SK-N-SH (cell line): ENCODE results near the gene WNT8B. TPM values are rescaled to one million over a fixed set of nuclear protein-coding genes. Genes with fewer than 3 reads are reported as not detected.

Experiments used
- CTCF ChIA-PET: fragments of 300-600, 350-600 bp; formaldehyde crosslinking; extraction: SDS; loops from one replicate; lab custom pipeline; 2021; lab: Yijun Ruan, JAX
- POLR2A ChIA-PET: fragments of 350-600 bp; sonication (Branson Sonifier 250); formaldehyde crosslinking; extraction: SDS; loops from one replicate; lab custom pipeline; 2020; ENCODE audit warnings: antibody characterized with exemption, inconsistent platforms; lab: Yijun Ruan, JAX
- DNase-seq: peaks from one replicate; pipeline ENCODE4 v3.0.0; 2012
- H2AFZ ChIP-seq: fragments of 200-600 bp; sonication (generic); 2 replicates; pipeline ENCODE4 v1.8.1; 2016; ENCODE audit warnings: antibody characterized with exemption, mild to moderate bottlenecking, low read depth
- H3F3A ChIP-seq: fragments of 200-600 bp; sonication (generic); replicated peaks from 2 replicates; pipeline ENCODE3; 2016; ENCODE audit warnings: antibody characterized with exemption, mild to moderate bottlenecking; ENCODE audit not compliant: insufficient read depth
- H3K27ac ChIP-seq, 2 experiments: fragments of 200-500 bp in 1 of 2; fragments of 200-600 bp in 1 of 2; sonication (Bioruptor generic) in 1 of 2; sonication (generic), shearing (Covaris generic) in 1 of 2; 2 replicates each; pipeline versions ENCODE4 v1.5.1 to v1.6.1; 2014 to 2016; ENCODE audit warnings: low read depth in 2 of 2, inconsistent platforms in 1 of 2, low read length in 1 of 2, mild to moderate bottlenecking in 1 of 2, mixed read lengths in 1 of 2
- H3K27me3 ChIP-seq: fragments of 200-600 bp; sonication (generic), shearing (Covaris generic); 2 replicates; pipeline ENCODE4 v1.6.1; 2016; ENCODE audit warnings: mixed run types; ENCODE audit not compliant: insufficient read depth
- H3K36me3 ChIP-seq, 2 experiments: fragments of 200-500 bp in 1 of 2; fragments of 200-600 bp in 1 of 2; sonication (Bioruptor generic) in 1 of 2; sonication (generic) in 1 of 2; replicated peaks in 1 of 2; 2 replicates each; pipeline versions ENCODE3 to v1.5.1; 2014 to 2016; ENCODE audit warnings: low read length in 1 of 2, mild to moderate bottlenecking in 1 of 2; ENCODE audit not compliant: insufficient read depth in 2 of 2, control insufficient read depth in 1 of 2
- H3K4me1 ChIP-seq, 2 experiments: fragments of 200-500 bp in 1 of 2; fragments of 200-600 bp in 1 of 2; sonication (Bioruptor generic) in 1 of 2; sonication (generic), shearing (Covaris generic) in 1 of 2; 2 replicates each; pipeline versions ENCODE4 v1.5.1 to v1.6.1; 2014 to 2016; ENCODE audit warnings: low read depth in 1 of 2, low read length in 1 of 2, mixed run types in 1 of 2; ENCODE audit not compliant: insufficient read depth in 2 of 2, control insufficient read depth in 1 of 2
- H3K4me2 ChIP-seq: fragments of 200-600 bp; sonication (generic), shearing (Covaris generic); 2 replicates; pipeline ENCODE4 v1.6.1; 2017; ENCODE audit warnings: mixed run types
- H3K4me3 ChIP-seq, 2 experiments: fragments of 200-500 bp in 1 of 2; fragments of 200-600 bp in 1 of 2; sonication (Bioruptor generic) in 1 of 2; sonication (generic), shearing (Covaris generic) in 1 of 2; 2 replicates each; pipeline versions ENCODE4 v1.5.1 to v1.8.1; 2014 to 2016; ENCODE audit warnings: low read depth in 2 of 2, inconsistent platforms in 1 of 2, low read length in 1 of 2, mild to moderate bottlenecking in 1 of 2, mixed read lengths in 1 of 2, moderate library complexity in 1 of 2
- H3K79me2 ChIP-seq: fragments of 200-600 bp; sonication (generic); 2 replicates; pipeline ENCODE4 v1.8.1; 2017; ENCODE audit warnings: mild to moderate bottlenecking; ENCODE audit not compliant: insufficient read depth
- H3K9ac ChIP-seq: fragments of 200-600 bp; sonication (generic); 2 replicates; pipeline ENCODE4 v1.6.1; 2017; ENCODE audit warnings: mixed run types
- H3K9me2 ChIP-seq: fragments of 200-600 bp; sonication (generic); 2 replicates; pipeline ENCODE4 v1.6.1; 2017; ENCODE audit warnings: mixed run types
- H3K9me3 ChIP-seq: fragments of 200-600 bp; sonication (generic); 2 replicates; pipeline ENCODE4 v1.6.1; 2017; ENCODE audit warnings: mixed run types, mild to moderate bottlenecking, moderate library complexity
- H4K20me1 ChIP-seq: fragments of 200-600 bp; sonication (generic); 2 replicates; pipeline ENCODE4 v1.6.1; 2017; ENCODE audit warnings: mild to moderate bottlenecking, mixed run types; ENCODE audit not compliant: insufficient read depth
- ELF1 ChIP-seq: IDR thresholded peaks from 2 replicates; pipeline ENCODE4 v1.4.0; 2012
- EP300 ChIP-seq, 2 experiments: IDR thresholded peaks; 2 replicates each; pipeline versions ENCODE4 v1.4.0 to v1.6.1; 2012; ENCODE audit warnings: borderline replicate concordance in 1 of 2, low read depth in 1 of 2, low read length in 1 of 2
- EZH2phosphoT487 ChIP-seq: fragments of 200-600 bp; sonication (generic); IDR thresholded peaks from 2 replicates; pipeline ENCODE4 v1.6.1; 2017; ENCODE audit warnings: low read depth, mixed run types, mild to moderate bottlenecking, antibody characterized with exemption, moderate library complexity, borderline replicate concordance
- FOSL2 ChIP-seq: IDR thresholded peaks from 2 replicates; pipeline ENCODE4 v1.4.0; 2012; ENCODE audit warnings: low read depth, mild to moderate bottlenecking, moderate library complexity, borderline replicate concordance
- FOXJ3 ChIP-seq: sonication (generic); formaldehyde crosslinking; IDR thresholded peaks from 2 replicates; pipeline ENCODE4 v1.5.1; 2020; ENCODE audit warnings: mild to moderate bottlenecking, missing genetic modification reagents
- GABPA ChIP-seq: IDR thresholded peaks from 2 replicates; pipeline ENCODE4 v1.4.0; 2012; ENCODE audit warnings: low read depth, mild to moderate bottlenecking
- MEF2A ChIP-seq: IDR thresholded peaks from 2 replicates; pipeline ENCODE4 v1.4.0; 2012; ENCODE audit warnings: low read depth, borderline replicate concordance
- MXI1 ChIP-seq: IDR thresholded peaks from 2 replicates; pipeline ENCODE4 v1.6.1; 2012; ENCODE audit warnings: mild to moderate bottlenecking, low read depth, low read length, improper control_type of control experiment
- NFIC ChIP-seq: IDR thresholded peaks from 2 replicates; pipeline ENCODE4 v1.4.0; 2012; ENCODE audit warnings: borderline replicate concordance
- NRF1 ChIP-seq: IDR thresholded peaks from 2 replicates; pipeline ENCODE4 v1.6.1; 2012; ENCODE audit warnings: low read depth, mild to moderate bottlenecking, low read length
- POLR2AphosphoS5 ChIP-seq: IDR thresholded peaks from 2 replicates; pipeline ENCODE4 v1.6.1; 2012; ENCODE audit warnings: low read depth, low read length
- RCOR1 ChIP-seq: fragments of 150-350 bp; IDR thresholded peaks from 2 replicates; pipeline ENCODE4 v1.6.1; 2017; ENCODE audit warnings: antibody characterized with exemption, low read length
- SIN3A ChIP-seq: IDR thresholded peaks from 2 replicates; pipeline ENCODE4 v1.6.1; 2012; ENCODE audit warnings: low read depth, mild to moderate bottlenecking, low read length, moderate library complexity, borderline replicate concordance
- SMC3 ChIP-seq: IDR thresholded peaks from 2 replicates; pipeline ENCODE4 v1.6.1; 2012; ENCODE audit warnings: low read depth, low read length, improper control_type of control experiment
- YY1 ChIP-seq: IDR thresholded peaks from 2 replicates; pipeline ENCODE4 v1.4.0; 2012; ENCODE audit warnings: low read depth, mild to moderate bottlenecking
- WGBS: methylation state at CpG from one replicate; pipeline ENCODE4 v1.1.6; 2017; ENCODE audit warnings: low lambda C conversion rate; 5-methylcytosine and 5-hydroxymethylcytosine counted together
- polyA plus RNA-seq, 3 experiments: library from polyadenylated mRNA; depleted of rRNA; stranded (reverse); fragments of >200 nt; gene quantifications; 2 replicates each; pipeline ENCODE4 v1.2.3, GENCODE V29; 2012
- TF ChIP-seq, protein P1 (sequence below): IDR thresholded peaks from 2 replicates; pipeline ENCODE4 v1.6.1; 2012; ENCODE audit warnings: mild to moderate bottlenecking, low read depth, low read length, moderate library complexity
- TF ChIP-seq, protein P2 (sequence below): IDR thresholded peaks from 2 replicates; pipeline ENCODE4 v1.4.0; 2012; ENCODE audit warnings: low read depth
- TF ChIP-seq, protein P3 (sequence below): fragments of 150-350 bp; IDR thresholded peaks from 2 replicates; pipeline ENCODE4 v1.6.1; 2016; ENCODE audit warnings: mild to moderate bottlenecking, low read depth, low read length

Gene WNT8B
- polyA plus RNA-seq, 1 of the 3 experiments (the other 2 are of a cell fraction) = 0.18 TPM

DNA sequence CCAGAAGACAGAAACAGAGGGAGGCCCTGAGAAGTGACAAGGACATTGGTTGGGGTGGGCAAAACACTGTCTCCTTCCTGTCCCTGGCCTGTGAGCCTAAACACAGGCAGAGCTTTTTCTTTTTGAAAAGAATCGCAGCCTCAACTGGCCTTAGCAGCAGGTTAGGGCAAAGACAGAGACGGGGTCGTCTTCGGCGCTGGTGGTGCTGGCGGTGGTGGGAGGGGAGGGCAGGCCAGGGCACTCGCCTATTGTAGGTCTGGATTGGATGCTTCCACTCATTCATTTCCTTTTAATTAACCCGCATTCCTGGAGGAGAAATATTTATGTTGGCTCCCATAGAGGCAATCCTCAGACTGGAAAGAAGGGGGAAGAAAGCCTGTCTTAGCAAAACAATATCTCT lies 22.6 kb downstream of the WNT8B start:
- DNase-seq = no peak
- WGBS = 90% methylated on average over 8 of the region's 8 CpGs
- Histone ChIP-seq H3K9ac (no peak overlapping the region), H2AFZ (no peak overlapping the region), H3K79me2 (no peaks in the 10 kb centered on the region), H3F3A (no peaks in the 10 kb centered on the region), H3K4me1 (peaks cover 0 to 13% of the 10 kb centered on the region in 2 experiments; a peak in 1 of 4 replicates), H3K27ac (no peak overlapping the region), H3K9me3 (no peaks in the 10 kb centered on the region), H3K4me2 (no peak overlapping the region), H3K27me3 (peaks cover 5% of the 10 kb centered on the region; the same call in 1 of the 2 replicates), H4K20me1 (no peaks in the 10 kb centered on the region), H3K36me3 (peaks cover 0 to 6% of the 10 kb centered on the region in 2 experiments), H3K4me3 (no peak overlapping the region), H3K9me2 (no peaks in the 10 kb centered on the region)
- TF ChIP-seq POLR2AphosphoS5 (no peak), NFIC (no peak), FOXJ3 (CRISPR knock-in tag) (no peak), RCOR1 (no peak), ELF1 (no peak), YY1 (no peak), NRF1 (no peak), EZH2phosphoT487 (no peak), FOSL2 (no peak), MEF2A (no peak), SMC3 (no peak), MXI1 (no peak), EP300 (IDR thresholded peaks at IDR 0.05; ENCODE audit: borderline replicate concordance in 1 of 2, low read depth in 1 of 2, low read length in 1 of 2) (no peak), GABPA (no peak), SIN3A (no peak)
- TF ChIP-seq, protein P1, sequence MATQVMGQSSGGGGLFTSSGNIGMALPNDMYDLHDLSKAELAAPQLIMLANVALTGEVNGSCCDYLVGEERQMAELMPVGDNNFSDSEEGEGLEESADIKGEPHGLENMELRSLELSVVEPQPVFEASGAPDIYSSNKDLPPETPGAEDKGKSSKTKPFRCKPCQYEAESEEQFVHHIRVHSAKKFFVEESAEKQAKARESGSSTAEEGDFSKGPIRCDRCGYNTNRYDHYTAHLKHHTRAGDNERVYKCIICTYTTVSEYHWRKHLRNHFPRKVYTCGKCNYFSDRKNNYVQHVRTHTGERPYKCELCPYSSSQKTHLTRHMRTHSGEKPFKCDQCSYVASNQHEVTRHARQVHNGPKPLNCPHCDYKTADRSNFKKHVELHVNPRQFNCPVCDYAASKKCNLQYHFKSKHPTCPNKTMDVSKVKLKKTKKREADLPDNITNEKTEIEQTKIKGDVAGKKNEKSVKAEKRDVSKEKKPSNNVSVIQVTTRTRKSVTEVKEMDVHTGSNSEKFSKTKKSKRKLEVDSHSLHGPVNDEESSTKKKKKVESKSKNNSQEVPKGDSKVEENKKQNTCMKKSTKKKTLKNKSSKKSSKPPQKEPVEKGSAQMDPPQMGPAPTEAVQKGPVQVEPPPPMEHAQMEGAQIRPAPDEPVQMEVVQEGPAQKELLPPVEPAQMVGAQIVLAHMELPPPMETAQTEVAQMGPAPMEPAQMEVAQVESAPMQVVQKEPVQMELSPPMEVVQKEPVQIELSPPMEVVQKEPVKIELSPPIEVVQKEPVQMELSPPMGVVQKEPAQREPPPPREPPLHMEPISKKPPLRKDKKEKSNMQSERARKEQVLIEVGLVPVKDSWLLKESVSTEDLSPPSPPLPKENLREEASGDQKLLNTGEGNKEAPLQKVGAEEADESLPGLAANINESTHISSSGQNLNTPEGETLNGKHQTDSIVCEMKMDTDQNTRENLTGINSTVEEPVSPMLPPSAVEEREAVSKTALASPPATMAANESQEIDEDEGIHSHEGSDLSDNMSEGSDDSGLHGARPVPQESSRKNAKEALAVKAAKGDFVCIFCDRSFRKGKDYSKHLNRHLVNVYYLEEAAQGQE = no peak
- TF ChIP-seq, protein P2, sequence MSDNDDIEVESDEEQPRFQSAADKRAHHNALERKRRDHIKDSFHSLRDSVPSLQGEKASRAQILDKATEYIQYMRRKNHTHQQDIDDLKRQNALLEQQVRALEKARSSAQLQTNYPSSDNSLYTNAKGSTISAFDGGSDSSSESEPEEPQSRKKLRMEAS = no peak
- TF ChIP-seq, protein P3, sequence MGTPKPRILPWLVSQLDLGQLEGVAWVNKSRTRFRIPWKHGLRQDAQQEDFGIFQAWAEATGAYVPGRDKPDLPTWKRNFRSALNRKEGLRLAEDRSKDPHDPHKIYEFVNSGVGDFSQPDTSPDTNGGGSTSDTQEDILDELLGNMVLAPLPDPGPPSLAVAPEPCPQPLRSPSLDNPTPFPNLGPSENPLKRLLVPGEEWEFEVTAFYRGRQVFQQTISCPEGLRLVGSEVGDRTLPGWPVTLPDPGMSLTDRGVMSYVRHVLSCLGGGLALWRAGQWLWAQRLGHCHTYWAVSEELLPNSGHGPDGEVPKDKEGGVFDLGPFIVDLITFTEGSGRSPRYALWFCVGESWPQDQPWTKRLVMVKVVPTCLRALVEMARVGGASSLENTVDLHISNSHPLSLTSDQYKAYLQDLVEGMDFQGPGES = no peak
- ChIA-PET CTCF (interaction anchor here (2.2 to 10.3 kb wide), 4 partner anchors 25 to 54 kb away, joined by 8 to 150 read pairs (median 67); no protein-coding TSS in a partner anchor), POLR2A (no interaction called here)
